ENCODE data around the gene TLR4.

The TLR4 gene

GRCh38 chr9:117714282-117714681, 10.1 kb downstream of the TLR4 start:
- Histone ChIP-seq H3K27me3 (ENCODE audit: low read depth, low read length) (no peaks in the 10 kb centered on the region), H3K9me3 (ENCODE audit: control insufficient read depth in 1 of 2, low read length in 2 of 2) (no peaks in the 10 kb centered on the region), H3K36me3 (ENCODE audit: control insufficient read depth in 1 of 2, insufficient read depth in 2 of 2, low read length in 2 of 2) (peaks cover 7 to 26% of the 10 kb centered on the region in 2 donors), H3K27ac (ENCODE audit: low read length) (no peak overlapping the region), H3K4me1 (ENCODE audit: control insufficient read depth in 1 of 2, insufficient read depth in 2 of 2, low read length in 2 of 2) (no peaks in the 10 kb centered on the region), H3K4me3 (ENCODE audit: low read depth in 1 of 2, low read length in 2 of 2) (no peak overlapping the region)

GRCh38 chr9:117715411-117715989, 11.3 kb downstream of the TLR4 start:
- H3K27me3 ChIP-seq (ENCODE audit: low read depth, low read length): no peaks in the 10 kb centered on the region
- H3K4me1 ChIP-seq (ENCODE audit: control insufficient read depth in 1 of 2, insufficient read depth in 2 of 2, low read length in 2 of 2): no peaks in the 10 kb centered on the region
- H3K9me3 ChIP-seq (ENCODE audit: control insufficient read depth in 1 of 2, low read length in 2 of 2): no peaks in the 10 kb centered on the region
- peaks cover 7 to 26% of the 10 kb centered on the region in 2 donors for H3K36me3 ChIP-seq (ENCODE audit: control insufficient read depth in 1 of 2, insufficient read depth in 2 of 2, low read length in 2 of 2)
- no peak overlapping the region for H3K4me3 ChIP-seq (ENCODE audit: low read depth in 1 of 2, low read length in 2 of 2)
- H3K27ac ChIP-seq (ENCODE audit: low read length): no peak overlapping the region

GRCh38 chr9:117718085-117718484, 13.9 kb downstream of the TLR4 start:
- Histone ChIP-seq H3K4me1 (ENCODE audit: control insufficient read depth in 1 of 2, insufficient read depth in 2 of 2, low read length in 2 of 2) (no peaks in the 10 kb centered on the region), H3K27me3 (ENCODE audit: low read depth, low read length) (no peaks in the 10 kb centered on the region), H3K4me3 (ENCODE audit: low read depth in 1 of 2, low read length in 2 of 2) (no peak overlapping the region), H3K36me3 (ENCODE audit: control insufficient read depth in 1 of 2, insufficient read depth in 2 of 2, low read length in 2 of 2) (peaks cover 7 to 15% of the 10 kb centered on the region in 2 donors), H3K9me3 (ENCODE audit: control insufficient read depth in 1 of 2, low read length in 2 of 2) (no peaks in the 10 kb centered on the region), H3K27ac (ENCODE audit: low read length) (no peak overlapping the region)

- no peaks in the 10 kb centered on the region for H3K9me3 ChIP-seq (ENCODE audit: control insufficient read depth in 1 of 2, low read length in 2 of 2)
- no peak overlapping the region for H3K27ac ChIP-seq (ENCODE audit: low read length)
- no peak overlapping the region for H3K4me3 ChIP-seq (ENCODE audit: low read depth in 1 of 2, low read length in 2 of 2)
- peaks cover 7 to 9% of the 10 kb centered on the region in 2 donors for H3K36me3 ChIP-seq (ENCODE audit: control insufficient read depth in 1 of 2, insufficient read depth in 2 of 2, low read length in 2 of 2)
- no peaks in the 10 kb centered on the region for H3K4me1 ChIP-seq (ENCODE audit: control insufficient read depth in 1 of 2, insufficient read depth in 2 of 2, low read length in 2 of 2)
- H3K27me3 ChIP-seq (ENCODE audit: low read depth, low read length): no peaks in the 10 kb centered on the region
These were observed 14.5 kb downstream of the TLR4 start for GRCh38 chr9:117718701-117719100.

DNA sequence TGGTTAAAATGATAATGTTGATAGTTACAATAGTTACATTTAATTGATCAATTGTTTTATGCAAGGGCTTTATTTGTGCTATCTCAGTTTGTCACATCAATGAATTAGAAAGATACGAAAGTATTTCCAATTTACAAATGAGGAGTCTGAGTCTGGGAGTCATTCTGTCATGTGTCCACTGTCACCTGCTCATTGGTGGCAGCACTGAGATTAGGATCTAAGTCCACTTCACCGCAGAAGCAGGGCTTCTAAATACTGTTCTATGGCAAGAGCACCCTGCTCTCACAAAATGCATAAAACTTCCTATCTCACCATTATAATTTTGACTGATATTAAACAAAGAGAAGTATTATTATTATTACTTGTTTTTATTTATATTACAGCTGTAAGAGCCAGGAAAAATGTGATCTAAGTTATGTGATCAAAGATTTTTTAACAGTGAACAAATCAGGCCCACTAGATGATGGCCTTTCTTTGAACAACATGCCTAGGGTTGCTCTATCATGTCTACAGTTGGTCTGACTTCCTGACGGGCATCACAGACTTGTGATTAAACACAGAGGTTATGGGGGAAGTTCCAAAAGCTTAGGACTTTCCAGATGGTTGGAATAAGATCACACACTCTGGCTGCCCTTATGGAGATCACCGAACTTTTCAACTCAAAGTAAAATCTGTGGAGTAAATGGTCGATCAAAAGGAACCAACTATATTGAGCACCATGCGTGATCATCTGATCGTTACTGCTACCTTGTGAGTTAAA, 15.1 kb downstream of the TLR4 start:
- Histone ChIP-seq H3K27me3 (ENCODE audit: low read depth, low read length) (no peaks in the 10 kb centered on the region), H3K36me3 (ENCODE audit: control insufficient read depth in 1 of 2, insufficient read depth in 2 of 2, low read length in 2 of 2) (peaks cover under 1 to 3% of the 10 kb centered on the region in 2 donors), H3K9me3 (ENCODE audit: control insufficient read depth in 1 of 2, low read length in 2 of 2) (no peaks in the 10 kb centered on the region), H3K27ac (ENCODE audit: low read length) (no peak overlapping the region), H3K4me1 (ENCODE audit: control insufficient read depth in 1 of 2, insufficient read depth in 2 of 2, low read length in 2 of 2) (no peaks in the 10 kb centered on the region), H3K4me3 (ENCODE audit: low read depth in 1 of 2, low read length in 2 of 2) (no peak overlapping the region)

DNA sequence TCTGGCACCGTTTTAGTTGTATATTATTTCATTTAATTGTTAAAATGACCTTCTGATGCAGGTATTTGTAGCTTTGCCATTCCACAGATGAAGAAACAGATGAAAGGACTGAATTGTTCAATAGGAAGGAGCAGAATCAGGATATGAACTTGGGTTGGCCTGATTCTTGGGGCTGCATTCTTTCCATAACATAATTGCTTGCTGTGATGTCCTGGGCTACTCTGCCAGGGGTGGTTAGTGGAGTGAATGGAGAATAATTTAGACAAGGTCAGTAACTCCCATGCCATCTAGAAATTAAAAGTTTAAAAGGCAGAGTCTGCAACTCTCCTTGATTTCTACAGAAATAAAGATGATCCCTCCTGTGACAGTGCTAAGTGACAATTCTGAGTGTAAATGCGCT, 15.9 kb downstream of the TLR4 start:
- Histone ChIP-seq H3K27me3 (ENCODE audit: low read depth, low read length) (no peaks in the 10 kb centered on the region), H3K27ac (ENCODE audit: low read length) (no peak overlapping the region), H3K36me3 (ENCODE audit: control insufficient read depth in 1 of 2, insufficient read depth in 2 of 2, low read length in 2 of 2) (no peaks in the 10 kb centered on the region), H3K4me1 (ENCODE audit: control insufficient read depth in 1 of 2, insufficient read depth in 2 of 2, low read length in 2 of 2) (no peaks in the 10 kb centered on the region), H3K4me3 (ENCODE audit: low read depth in 1 of 2, low read length in 2 of 2) (no peak overlapping the region), H3K9me3 (ENCODE audit: control insufficient read depth in 1 of 2, low read length in 2 of 2) (no peaks in the 10 kb centered on the region)

GRCh38 chr9:117720555-117720954, 16.4 kb downstream of the TLR4 start:
- Histone ChIP-seq H3K4me3 (ENCODE audit: low read depth in 1 of 2, low read length in 2 of 2) (no peak overlapping the region), H3K9me3 (ENCODE audit: control insufficient read depth in 1 of 2, low read length in 2 of 2) (no peaks in the 10 kb centered on the region), H3K36me3 (ENCODE audit: control insufficient read depth in 1 of 2, insufficient read depth in 2 of 2, low read length in 2 of 2) (no peaks in the 10 kb centered on the region), H3K4me1 (ENCODE audit: control insufficient read depth in 1 of 2, insufficient read depth in 2 of 2, low read length in 2 of 2) (no peaks in the 10 kb centered on the region), H3K27me3 (ENCODE audit: low read depth, low read length) (no peaks in the 10 kb centered on the region), H3K27ac (ENCODE audit: low read length) (no peak overlapping the region)

DNA sequence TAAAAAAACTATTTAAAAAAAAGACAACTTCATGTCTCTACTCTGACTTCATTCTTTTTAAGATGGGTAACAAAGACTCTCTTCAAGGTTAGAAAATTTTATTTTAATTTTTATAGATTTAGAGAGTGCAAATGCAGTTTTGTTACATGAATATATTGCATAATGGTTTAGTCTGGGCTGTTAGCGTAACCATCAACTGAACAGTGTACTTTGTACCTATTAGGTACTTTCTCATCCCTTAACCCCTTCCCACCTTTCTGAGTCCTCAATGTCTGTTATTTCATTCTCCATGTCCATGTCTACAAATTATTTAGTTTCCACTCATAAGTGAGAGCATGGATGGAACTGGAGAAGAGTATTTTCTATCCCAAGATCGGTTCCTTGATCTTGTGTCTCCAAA, 16.8 kb downstream of the TLR4 start:
- no peak overlapping the region for H3K27ac ChIP-seq (ENCODE audit: low read length)
- no peaks in the 10 kb centered on the region for H3K9me3 ChIP-seq (ENCODE audit: control insufficient read depth in 1 of 2, low read length in 2 of 2)
- H3K36me3 ChIP-seq (ENCODE audit: control insufficient read depth in 1 of 2, insufficient read depth in 2 of 2, low read length in 2 of 2): no peaks in the 10 kb centered on the region
- H3K4me3 ChIP-seq (ENCODE audit: low read depth in 1 of 2, low read length in 2 of 2): no peak overlapping the region
- H3K4me1 ChIP-seq (ENCODE audit: control insufficient read depth in 1 of 2, insufficient read depth in 2 of 2, low read length in 2 of 2): no peaks in the 10 kb centered on the region
- no peaks in the 10 kb centered on the region for H3K27me3 ChIP-seq (ENCODE audit: low read depth, low read length)

- Histone ChIP-seq H3K4me1 (ENCODE audit: control insufficient read depth in 1 of 2, insufficient read depth in 2 of 2, low read length in 2 of 2) (no peaks in the 10 kb centered on the region), H3K36me3 (ENCODE audit: control insufficient read depth in 1 of 2, insufficient read depth in 2 of 2, low read length in 2 of 2) (no peaks in the 10 kb centered on the region), H3K4me3 (ENCODE audit: low read depth in 1 of 2, low read length in 2 of 2) (no peak overlapping the region), H3K9me3 (ENCODE audit: control insufficient read depth in 1 of 2, low read length in 2 of 2) (no peaks in the 10 kb centered on the region), H3K27me3 (ENCODE audit: low read depth, low read length) (no peaks in the 10 kb centered on the region), H3K27ac (ENCODE audit: low read length) (no peak overlapping the region)
These were observed 18.0 kb downstream of the TLR4 start for GRCh38 chr9:117722108-117722761.

DNA sequence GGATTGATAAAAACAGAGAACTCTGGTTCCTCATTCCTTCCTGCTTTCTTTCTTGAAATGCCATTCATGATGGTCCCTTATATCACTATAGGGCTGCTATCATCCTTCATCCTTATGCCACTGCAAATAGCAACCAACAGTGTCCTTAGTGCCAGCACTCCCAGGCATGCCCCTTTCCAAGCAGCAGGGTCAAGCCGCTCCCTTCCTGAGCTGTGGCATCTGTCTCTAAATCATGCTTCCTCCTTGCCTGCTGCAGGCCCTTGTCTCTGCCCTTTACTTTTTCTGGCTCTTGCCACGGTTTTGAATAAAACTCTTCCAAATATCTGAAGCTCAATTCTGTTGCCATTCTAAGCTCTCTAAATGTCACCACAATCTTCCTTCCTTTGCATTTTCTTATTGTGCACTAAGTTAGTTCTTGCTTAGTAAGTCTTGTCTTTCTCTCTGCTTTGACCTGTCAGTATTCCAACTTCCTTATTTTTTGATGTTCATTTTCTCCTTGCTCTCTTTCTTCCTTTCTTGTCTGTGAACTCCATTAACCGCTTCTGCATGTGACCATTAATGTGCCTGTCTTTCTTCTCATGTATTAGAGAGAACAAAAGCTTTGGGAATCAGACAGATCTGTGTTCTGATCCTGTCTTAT, 19.9 kb downstream of the TLR4 start:
- Histone ChIP-seq H3K27me3 (ENCODE audit: low read depth, low read length) (no peaks in the 10 kb centered on the region), H3K27ac (ENCODE audit: low read length) (no peak overlapping the region), H3K4me3 (ENCODE audit: low read depth in 1 of 2, low read length in 2 of 2) (no peak overlapping the region), H3K4me1 (ENCODE audit: control insufficient read depth in 1 of 2, insufficient read depth in 2 of 2, low read length in 2 of 2) (no peaks in the 10 kb centered on the region), H3K9me3 (ENCODE audit: control insufficient read depth in 1 of 2, low read length in 2 of 2) (no peaks in the 10 kb centered on the region), H3K36me3 (ENCODE audit: control insufficient read depth in 1 of 2, insufficient read depth in 2 of 2, low read length in 2 of 2) (no peaks in the 10 kb centered on the region)

- Histone ChIP-seq H3K4me1 (ENCODE audit: control insufficient read depth in 1 of 2, insufficient read depth in 2 of 2, low read length in 2 of 2) (no peaks in the 10 kb centered on the region), H3K4me3 (ENCODE audit: low read depth in 1 of 2, low read length in 2 of 2) (no peak overlapping the region), H3K27me3 (ENCODE audit: low read depth, low read length) (no peaks in the 10 kb centered on the region), H3K9me3 (ENCODE audit: control insufficient read depth in 1 of 2, low read length in 2 of 2) (no peaks in the 10 kb centered on the region), H3K27ac (ENCODE audit: low read length) (no peak overlapping the region), H3K36me3 (ENCODE audit: control insufficient read depth in 1 of 2, insufficient read depth in 2 of 2, low read length in 2 of 2) (no peaks in the 10 kb centered on the region)
These were observed 21.3 kb downstream of the TLR4 start for GRCh38 chr9:117725426-117725887.

Measured in muscle layer of duodenum (tissue), 2 donors.